ENCODE results near the gene HOXD10.

HOXD10 gene

GRCh38 chr2:176152350-176153181 lies 36.0 kb downstream of the HOXD10 start:
- DNase-seq: no peak

GRCh38 chr2:176154576-176155252 lies 38.1 kb downstream of the HOXD10 start:
- DNase-seq: no peak

- DNase-seq: no peak
These were observed 38.9 kb downstream of the HOXD10 start for GRCh38 chr2:176155356-176156044.

GRCh38 chr2:176156301-176156806 lies 39.8 kb downstream of the HOXD10 start:
- no peak for DNase-seq

- no peak for DNase-seq
These were observed 40.4 kb downstream of the HOXD10 start, which contains the start of gene HOXD3 for GRCh38 chr2:176156807-176157498. Gene HOXD3 (plus strand): TSS chr2:176157307. CDS start chr2:176169115, 11,808 bp downstream.

GRCh38 chr2:176157499-176158185 lies 41.1 kb downstream of the HOXD10 start:
- no peak for DNase-seq

- DNase-seq: no peak
These were observed 41.6 kb downstream of the HOXD10 start for GRCh38 chr2:176158186-176158591.

GRCh38 chr2:176158855-176159662 lies 42.5 kb downstream of the HOXD10 start:
- no peak for DNase-seq

- DNase-seq: no peak
These were observed 43.2 kb downstream of the HOXD10 start for GRCh38 chr2:176159663-176160250.

GRCh38 chr2:176160251-176160985 lies 43.8 kb downstream of the HOXD10 start:
- DNase-seq: no peak

- DNase-seq: no peak
These were observed 44.6 kb downstream of the HOXD10 start for GRCh38 chr2:176160986-176161824.

GRCh38 chr2:176161825-176162626 lies 45.4 kb downstream of the HOXD10 start:
- no peak for DNase-seq

GRCh38 chr2:176162911-176163671 lies 46.5 kb downstream of the HOXD10 start:
- DNase-seq: no peak

- no peak for DNase-seq
These were observed 47.1 kb downstream of the HOXD10 start for GRCh38 chr2:176163672-176164056.

- no peak for DNase-seq
These were observed 47.6 kb downstream of the HOXD10 start for GRCh38 chr2:176164201-176164600.

GRCh38 chr2:176164611-176165369 lies 48.2 kb downstream of the HOXD10 start:
- DNase-seq: no peak

Data from AML-193 (cell line).